HEK293T (cell line): ENCODE data around the gene SLIT2.

Source experiments
- CTCF ChIA-PET: fragments of 350-600 bp; formaldehyde crosslinking; extraction: SDS; loops from one replicate; lab custom pipeline; 2021; ENCODE audit warnings: antibody characterized with exemption, inconsistent platforms; lab: Yijun Ruan, JAX
- POLR2A ChIA-PET: fragments of 350-600 bp; formaldehyde crosslinking; extraction: SDS; loops from one replicate; lab custom pipeline; 2020; ENCODE audit warnings: antibody characterized with exemption, inconsistent platforms; lab: Yijun Ruan, JAX
- DNase-seq: peaks from one replicate; pipeline ENCODE4 v3.0.0; 2012; ENCODE audit warnings: mixed read lengths; ENCODE audit errors: extremely low spot score
- ARNT ChIP-seq: fragments of 450-650 bp; IDR thresholded peaks from 2 replicates; pipeline ENCODE4 v1.6.1; 2017; ENCODE audit warnings: mild to moderate bottlenecking
- BHLHE40 ChIP-seq: fragments of 450-650 bp; IDR thresholded peaks from 2 replicates; pipeline ENCODE4 v1.6.1; 2016; ENCODE audit warnings: mild to moderate bottlenecking, moderate library complexity, borderline replicate concordance
- CTBP1 ChIP-seq: fragments of 450-650 bp; IDR thresholded peaks from 2 replicates; pipeline ENCODE4 v1.6.1; 2016; ENCODE audit warnings: borderline replicate concordance
- ELF4 ChIP-seq: fragments of 450-650 bp; IDR thresholded peaks from 2 replicates; pipeline ENCODE4 v1.6.1; 2017; ENCODE audit warnings: antibody characterized with exemption
- FOXA1 ChIP-seq: fragments of 450-650 bp; IDR thresholded peaks from 2 replicates; pipeline ENCODE4 v1.6.1; 2016; ENCODE audit warnings: mild to moderate bottlenecking
- FOXK2 ChIP-seq: fragments of 450-650 bp; IDR thresholded peaks from 2 replicates; pipeline ENCODE4 v1.6.1; 2016; ENCODE audit warnings: mild to moderate bottlenecking
- FOXM1 ChIP-seq: fragments of 450-650 bp; IDR thresholded peaks from 2 replicates; pipeline ENCODE4 v1.6.1; 2017; ENCODE audit warnings: mild to moderate bottlenecking, borderline replicate concordance
- HDGF ChIP-seq: fragments of 450-650 bp; IDR thresholded peaks from 2 replicates; pipeline ENCODE4 v1.6.1; 2017; ENCODE audit warnings: antibody characterized with exemption, borderline replicate concordance
- L3MBTL2 ChIP-seq: fragments of 450-650 bp; conservative IDR thresholded peaks from 2 replicates; pipeline ENCODE4 v1.6.1; 2016; ENCODE audit warnings: mild to moderate bottlenecking
- LEF1 ChIP-seq: fragments of 450-650 bp; IDR thresholded peaks from 2 replicates; pipeline ENCODE4 v1.6.1; 2017; ENCODE audit warnings: mild to moderate bottlenecking, borderline replicate concordance
- NFRKB ChIP-seq: fragments of 450-650 bp; IDR thresholded peaks from 2 replicates; pipeline ENCODE4 v1.6.1; 2016; ENCODE audit warnings: mild to moderate bottlenecking, moderate library complexity
- PKNOX1 ChIP-seq: fragments of 450-650 bp; IDR thresholded peaks from 2 replicates; pipeline ENCODE4 v1.6.1; 2016
- SP1 ChIP-seq: fragments of 450-650 bp; IDR thresholded peaks from 2 replicates; pipeline ENCODE4 v1.6.1; 2017
- SUZ12 ChIP-seq: fragments of 450-650 bp; IDR thresholded peaks from 2 replicates; pipeline ENCODE4 v1.6.1; 2016; ENCODE audit warnings: mild to moderate bottlenecking
- TARDBP ChIP-seq: fragments of 450-650 bp; IDR thresholded peaks from 2 replicates; pipeline ENCODE4 v1.6.1; 2016
- ZNF384 ChIP-seq: fragments of 450-650 bp; IDR thresholded peaks from 2 replicates; pipeline ENCODE4 v1.6.1; 2016

Gene SLIT2

GRCh38 chr4:20288846-20289512, 37.3 kb downstream of the SLIT2 start:
- TF ChIP-seq FOXK2, result no peak
- no peak for TF ChIP-seq SP1
- TF ChIP-seq L3MBTL2, result no peak
- TF ChIP-seq BHLHE40, result no peak
- TF ChIP-seq HDGF, result no peak
- ChIA-PET POLR2A (interaction anchor here (0.5 to 1.0 kb wide), 2 partner anchors 38 to 156 kb away, joined by 4 read pairs; partner anchors contain the start of gene SLIT2), CTCF (no interaction called here)
- DNase-seq, result no peak

- no peak for DNase-seq
- CTCF ChIA-PET, result no interaction called here
- no peak for TF ChIP-seq SP1
- TF ChIP-seq L3MBTL2, result no peak
- TF ChIP-seq FOXM1, result no peak
- TF ChIP-seq FOXA1, result no peak
- TF ChIP-seq ZNF384, result no peak
- TF ChIP-seq PKNOX1, result no peak
- no peak for TF ChIP-seq ELF4
- TF ChIP-seq BHLHE40, result no peak
- no peak for TF ChIP-seq HDGF
- POLR2A ChIA-PET, result interaction anchor here (1.0 kb wide), 1 partner anchor 38 kb away, joined by 4 read pairs; the partner anchor contains the start of gene SLIT2
Observed at GRCh38 chr4:20289782-20290181, 38.1 kb downstream of the SLIT2 start.

- ChIA-PET CTCF (no interaction called here), POLR2A (interaction anchor here (0.7 to 1.2 kb wide), 2 partner anchors 32 to 41 kb away, joined by 3 read pairs; partner anchors contain the start of gene SLIT2)
- DNase-seq, result no peak
- TF ChIP-seq FOXA1, result no peak
- no peak for TF ChIP-seq SUZ12
- TF ChIP-seq FOXM1, result no peak
- no peak for TF ChIP-seq TARDBP
- no peak for TF ChIP-seq LEF1
- TF ChIP-seq PKNOX1, result no peak
- TF ChIP-seq L3MBTL2, result no peak
- TF ChIP-seq BHLHE40, result no peak
- no peak for TF ChIP-seq NFRKB
- TF ChIP-seq ARNT, result no peak
- no peak for TF ChIP-seq FOXK2
- TF ChIP-seq ZNF384, result no peak
- TF ChIP-seq HDGF, result no peak
- no peak for TF ChIP-seq CTBP1
Observed at GRCh38 chr4:20292739-20293138, 41.0 kb downstream of the SLIT2 start.

GRCh38 chr4:20297261-20297660, 45.6 kb downstream of the SLIT2 start:
- ChIA-PET POLR2A (no interaction called here), CTCF (no interaction called here)
- no peak for DNase-seq
- no peak for TF ChIP-seq L3MBTL2
- no peak for TF ChIP-seq ELF4
- no peak for TF ChIP-seq ARNT
- TF ChIP-seq TARDBP, result no peak
- TF ChIP-seq LEF1, result no peak
- TF ChIP-seq SUZ12, result no peak
- TF ChIP-seq FOXA1, result no peak
- no peak for TF ChIP-seq FOXM1
- no peak for TF ChIP-seq BHLHE40
- no peak for TF ChIP-seq CTBP1
- TF ChIP-seq FOXK2, result no peak
- TF ChIP-seq SP1, result no peak
- no peak for TF ChIP-seq PKNOX1
- TF ChIP-seq HDGF, result no peak
- no peak for TF ChIP-seq ZNF384
- no peak for TF ChIP-seq NFRKB

GRCh38 chr4:20297783-20298182, 46.1 kb downstream of the SLIT2 start:
- ChIA-PET CTCF (interaction anchor here (1.2 kb wide), 1 partner anchor 15 kb away, joined by 4 read pairs; no protein-coding TSS in a partner anchor), POLR2A (no interaction called here)
- TF ChIP-seq ZNF384 (peak; percentile 66), FOXM1 (no peak), CTBP1 (no peak), PKNOX1 (peak; percentile 38; the same call in 1 of the 2 replicates), SUZ12 (no peak), L3MBTL2 (no peak)
- DNase-seq, result no peak
